ENCODE results near the gene NCBP2L.

NCBP2L gene

DNA sequence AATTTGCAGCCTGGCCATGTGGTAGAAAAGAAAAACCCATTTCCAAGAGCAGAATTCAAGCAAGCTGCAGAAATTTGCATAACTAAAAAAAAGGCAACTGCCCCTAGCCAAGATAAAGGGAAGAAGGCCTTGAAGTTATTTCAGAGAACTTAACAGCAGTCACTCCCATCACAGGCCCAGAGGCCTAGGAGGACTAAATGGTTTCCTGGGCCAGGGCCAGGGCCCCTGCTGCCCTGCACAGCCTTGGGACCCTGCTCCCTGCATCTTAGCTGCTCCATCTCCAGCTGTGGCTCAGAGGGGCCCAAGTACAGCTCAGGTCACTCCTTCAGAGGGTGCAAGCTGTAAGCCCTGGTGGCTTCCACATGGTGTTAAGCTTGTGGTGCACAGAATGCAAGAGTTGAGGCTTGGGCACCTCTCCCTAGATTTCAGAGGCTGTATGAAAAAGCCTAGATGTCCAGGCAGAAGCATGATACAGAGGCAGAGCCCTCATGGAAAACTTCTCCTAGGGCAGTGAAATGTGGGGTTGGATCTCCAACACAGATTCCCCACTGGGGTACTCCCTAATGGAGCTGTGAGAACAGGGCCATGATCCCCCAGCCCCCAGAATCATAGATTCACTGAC, 41.5 kb downstream of the NCBP2L start:
- no peak for DNase-seq

DNA sequence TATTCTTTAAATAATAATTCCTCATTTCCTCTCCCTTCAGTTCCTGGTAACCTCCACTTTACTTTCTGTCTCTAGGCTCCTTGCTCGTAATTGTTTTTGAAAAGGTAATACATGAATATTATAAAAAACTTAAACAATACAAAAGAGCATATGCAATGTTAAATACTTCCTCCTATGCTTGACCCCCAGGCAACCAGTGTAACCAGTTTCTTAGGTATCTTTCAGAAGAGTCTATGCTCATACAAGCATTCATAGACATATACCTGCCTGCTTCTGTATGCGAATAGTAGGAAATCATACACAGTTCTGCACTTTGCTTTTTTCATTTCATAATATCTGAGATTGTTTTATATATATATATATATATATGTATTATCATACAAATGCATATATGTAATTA, 45.5 kb downstream of the NCBP2L start:
- DNase-seq: no peak

DNA sequence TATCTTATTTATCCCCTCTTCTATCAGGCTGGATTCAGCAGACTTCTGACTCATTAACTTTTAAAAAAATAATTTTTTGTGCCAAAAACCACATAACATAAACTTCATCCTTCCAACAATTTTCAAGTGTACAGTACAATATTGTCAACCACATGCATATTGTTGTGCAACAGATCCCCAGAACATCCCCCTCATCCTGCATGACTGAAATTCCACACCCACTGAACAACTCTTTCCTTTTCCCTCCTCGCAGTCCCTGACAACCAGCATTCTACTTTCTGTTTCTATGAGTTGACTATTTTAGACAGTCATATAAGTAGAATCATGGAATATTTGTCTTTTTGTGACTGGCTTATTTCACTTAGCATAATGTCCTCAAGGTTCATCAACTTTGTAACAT, 45.9 kb downstream of the NCBP2L start:
- DNase-seq: no peak

DNA sequence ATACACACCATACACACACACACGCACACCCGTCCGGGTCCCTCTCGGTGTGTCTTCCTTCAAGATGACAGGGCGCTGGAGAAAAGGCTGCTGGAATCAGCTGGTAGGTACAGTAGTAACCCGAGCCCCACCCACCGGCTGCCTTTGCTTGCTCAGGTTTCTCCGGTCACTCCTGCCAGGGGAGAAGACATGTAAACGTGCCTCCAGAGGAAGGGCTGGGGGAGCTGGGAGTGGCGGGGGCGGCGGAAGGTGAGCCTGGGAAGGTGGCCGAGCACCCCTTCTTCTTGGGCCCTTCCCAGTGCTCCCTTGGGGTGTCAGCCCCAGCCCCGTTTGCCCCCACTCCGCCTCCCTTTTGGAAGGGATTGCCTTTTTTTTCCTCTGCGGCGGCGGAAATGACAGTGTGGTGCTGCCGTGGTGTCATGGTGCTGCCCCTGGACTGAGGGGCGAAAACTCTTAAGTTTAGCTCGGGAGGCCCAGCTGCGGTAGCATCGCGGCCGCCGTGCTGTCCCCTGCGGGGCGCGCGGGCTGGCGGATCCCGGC, 48.2 kb downstream of the NCBP2L start, which contains the start of gene MID2:
Gene MID2 (plus strand): TSS at position 169 of the 540 bp plus-strand sequence. CDS start 561 bp downstream, outside the sequence.
- peak; percentile 31 to 39 for DNase-seq

DNA sequence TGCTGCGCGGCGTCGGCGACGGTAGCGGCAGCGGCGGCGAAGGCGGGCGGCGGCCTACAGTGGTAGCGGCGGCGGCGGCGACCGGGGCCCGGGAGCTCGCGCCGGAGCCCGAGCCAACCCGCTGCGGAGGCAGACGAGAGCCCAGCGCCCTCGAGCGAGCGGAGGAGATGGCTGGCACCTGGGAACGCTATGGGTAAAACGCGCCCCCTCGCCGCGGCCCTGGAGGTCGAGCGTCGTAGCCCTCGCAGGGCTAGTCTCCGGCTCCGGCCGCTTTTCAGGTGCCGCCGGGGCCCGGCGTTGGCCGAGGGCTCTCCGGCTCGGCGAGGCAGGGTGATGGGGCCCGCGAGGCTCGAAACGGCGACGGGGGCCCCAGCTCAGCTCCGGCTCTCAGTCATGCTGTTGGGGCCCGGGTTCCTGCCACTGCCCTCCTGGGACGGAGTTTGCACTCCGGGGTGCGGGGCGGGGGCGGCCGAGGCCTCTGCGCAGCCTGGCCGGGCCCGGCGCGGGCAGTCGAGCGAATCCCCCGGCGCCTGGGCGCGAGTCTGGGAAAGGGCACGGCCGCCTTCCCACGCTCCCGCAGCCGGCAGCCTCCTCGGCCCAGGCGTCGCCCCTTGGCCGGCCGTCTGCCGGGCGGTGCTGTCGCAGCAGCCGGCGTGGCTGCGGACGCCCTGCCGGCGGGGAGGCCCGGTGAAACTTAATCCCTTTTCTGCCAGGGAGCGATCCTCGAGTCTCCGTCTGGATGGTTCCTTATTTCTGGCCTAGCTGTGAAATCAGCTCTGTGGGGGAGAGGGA, 48.9 kb downstream of the NCBP2L start:
- peak; percentile 22 to 25 for DNase-seq

DNA sequence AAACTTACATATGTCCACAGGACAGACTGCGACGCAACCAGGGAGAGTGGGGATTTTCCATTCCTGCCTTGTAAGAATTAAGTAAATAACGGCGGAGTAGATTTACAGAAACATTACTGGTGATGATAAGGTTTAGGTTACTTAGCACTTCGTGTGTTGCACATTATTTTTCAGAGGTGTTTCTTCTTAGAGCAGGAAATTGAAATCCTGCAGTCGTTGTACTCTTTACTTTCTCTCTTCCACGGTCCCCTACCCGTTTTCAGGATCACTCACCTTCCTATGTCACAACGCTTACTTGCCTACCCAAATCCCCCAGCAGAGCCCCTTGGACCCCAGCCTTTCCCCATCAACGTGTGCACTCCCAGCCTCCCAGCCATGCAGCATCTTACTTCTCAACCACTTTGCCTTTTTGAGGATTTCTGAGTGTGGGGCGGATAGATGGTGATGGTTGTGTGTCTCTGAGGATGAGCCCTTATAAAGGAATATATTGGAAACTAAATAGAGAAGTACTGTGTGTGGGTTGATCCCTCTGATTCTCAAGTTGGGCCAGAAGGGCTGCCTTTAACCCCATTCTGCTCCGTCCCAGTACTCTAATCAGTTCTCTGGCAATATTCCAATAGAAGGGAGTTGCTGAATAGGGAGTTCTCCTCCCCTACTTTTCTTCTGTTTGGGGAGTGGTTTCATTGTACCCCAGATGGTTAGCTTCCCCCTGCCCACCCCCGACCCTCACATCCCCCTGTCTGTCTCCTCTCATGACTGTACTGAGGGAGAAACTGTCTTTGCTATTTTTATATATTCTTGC, 49.7 kb downstream of the NCBP2L start:
- DNase-seq: no peak

DNA sequence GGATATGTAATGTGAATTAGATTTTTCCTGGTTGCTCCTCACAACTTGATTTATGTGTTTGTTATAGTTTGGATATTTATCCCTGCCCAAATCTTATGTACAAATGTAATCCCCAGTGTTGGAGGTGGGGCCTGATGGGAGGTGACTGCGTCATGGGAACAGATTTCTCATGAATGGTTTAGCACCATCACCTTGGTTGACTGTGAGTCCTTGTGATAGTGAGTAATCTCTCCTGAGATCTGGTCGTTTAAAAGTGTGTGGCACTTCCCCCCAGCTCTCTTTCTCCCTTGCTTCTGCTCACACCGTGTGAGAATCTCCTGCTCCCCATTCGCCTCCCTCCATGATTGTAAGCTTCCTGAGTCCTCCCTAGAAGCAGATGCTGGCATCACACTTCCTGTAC, 50.3 kb downstream of the NCBP2L start:
- no peak for DNase-seq

DNA sequence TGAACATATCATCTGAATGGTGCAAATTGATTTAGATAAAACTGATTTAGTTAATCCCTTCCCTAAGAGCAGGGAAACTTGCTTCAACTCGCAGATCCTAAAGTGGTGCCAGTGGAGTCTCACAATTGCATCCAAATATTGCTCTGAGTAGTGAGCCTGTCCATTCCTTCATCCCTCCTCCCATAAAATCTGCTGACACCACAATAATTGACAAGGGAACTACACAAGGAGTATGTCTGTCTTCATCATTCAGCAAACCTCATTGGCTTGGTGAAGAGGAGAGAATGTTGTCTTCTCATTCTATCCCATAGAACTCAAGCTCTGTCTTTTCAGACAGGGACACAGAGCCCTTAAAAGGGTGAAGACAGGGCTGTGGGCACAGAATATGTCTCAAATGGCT, 52.3 kb downstream of the NCBP2L start:
- no peak for DNase-seq

DNA sequence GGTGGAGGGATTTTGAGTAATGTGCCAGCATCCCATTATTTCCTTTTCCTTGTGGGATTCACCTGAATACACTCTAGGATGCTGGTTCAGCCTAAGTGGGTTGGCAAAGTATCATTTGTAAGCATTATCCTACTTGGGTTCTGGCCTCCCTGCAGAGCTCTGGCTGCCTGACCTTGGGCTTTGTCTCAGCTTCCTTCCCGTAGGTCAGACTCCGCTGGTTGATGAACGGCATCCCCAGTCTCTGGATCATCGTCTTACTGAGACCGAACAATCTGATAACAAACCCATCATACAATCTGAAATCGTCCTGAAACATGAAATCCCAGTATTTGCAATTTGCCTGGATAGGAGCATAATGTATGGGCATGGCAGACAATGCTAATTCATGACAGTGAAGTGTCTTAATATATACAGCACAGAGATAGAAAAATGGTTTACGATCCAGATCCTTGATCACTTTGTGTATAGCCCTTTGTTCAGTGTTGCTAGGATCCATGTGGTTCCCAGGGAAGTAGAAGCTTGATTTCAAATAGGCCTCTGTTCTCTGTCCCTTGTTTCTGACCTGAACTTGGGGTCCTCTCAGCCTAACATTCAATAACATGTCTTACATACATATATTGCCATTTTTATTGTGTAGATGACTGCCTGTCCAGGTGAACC, 53.7 kb downstream of the NCBP2L start:
- DNase-seq: no peak

DNA sequence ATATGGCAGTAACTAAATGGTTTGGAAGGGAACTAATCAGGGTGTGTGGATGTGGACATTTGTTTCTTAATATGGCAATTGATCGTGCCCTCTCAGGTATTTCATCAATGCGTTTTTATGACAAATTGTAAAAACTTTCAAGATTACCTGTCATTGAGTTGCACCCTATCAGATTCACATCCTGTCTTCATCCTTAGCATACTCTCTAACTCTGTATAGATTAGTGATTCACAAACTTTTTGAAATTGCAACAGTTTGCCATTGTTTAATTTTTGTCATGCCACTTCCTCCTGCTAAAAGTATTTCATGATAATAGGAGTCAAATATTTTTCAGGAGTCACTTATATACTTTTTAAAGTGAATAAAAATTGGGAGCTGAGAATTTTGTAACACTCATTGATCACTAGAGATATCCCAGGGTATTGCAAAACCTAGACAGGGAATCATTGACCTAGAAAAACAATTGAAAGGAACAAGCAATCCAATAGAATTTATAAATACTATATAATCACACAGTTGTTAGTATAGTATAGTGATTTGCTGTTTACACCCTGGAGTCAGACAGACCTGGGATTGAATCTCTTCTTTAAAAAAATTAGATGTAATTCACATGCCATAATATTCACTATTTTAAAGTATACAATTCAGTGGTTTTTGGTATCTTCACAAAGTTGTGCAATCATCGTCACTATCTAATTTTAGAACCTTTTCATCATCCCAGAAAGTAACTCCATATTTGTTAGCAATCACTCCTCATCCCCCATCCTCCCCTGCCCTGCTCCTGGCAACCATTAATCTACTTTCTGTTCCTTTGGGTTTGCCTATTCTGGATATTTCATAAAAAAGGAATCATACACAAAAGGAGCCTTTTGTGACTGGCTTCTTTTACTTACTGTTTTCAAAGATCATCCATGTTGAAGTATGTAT, 57.0 kb downstream of the NCBP2L start:
- no peak for DNase-seq

DNA sequence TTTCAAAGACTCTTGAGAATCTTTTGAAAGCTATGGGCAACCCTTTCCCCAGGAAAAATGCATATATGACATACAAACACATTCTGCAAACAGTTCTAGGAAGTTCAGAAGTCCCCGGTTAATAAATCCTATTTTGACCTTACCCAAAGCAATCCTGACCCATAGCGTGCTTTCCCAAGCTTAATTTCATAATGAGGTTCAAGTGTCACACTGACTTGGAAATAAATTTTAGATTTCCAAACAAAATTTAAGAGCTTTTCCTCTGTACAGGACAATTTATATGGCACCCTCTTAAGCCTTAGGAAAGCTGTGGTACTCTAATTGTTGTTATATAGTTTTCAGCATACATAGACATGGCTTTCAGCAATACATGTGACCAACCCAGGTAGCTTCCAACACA, 59.4 kb downstream of the NCBP2L start:
- no peak for DNase-seq

DNA sequence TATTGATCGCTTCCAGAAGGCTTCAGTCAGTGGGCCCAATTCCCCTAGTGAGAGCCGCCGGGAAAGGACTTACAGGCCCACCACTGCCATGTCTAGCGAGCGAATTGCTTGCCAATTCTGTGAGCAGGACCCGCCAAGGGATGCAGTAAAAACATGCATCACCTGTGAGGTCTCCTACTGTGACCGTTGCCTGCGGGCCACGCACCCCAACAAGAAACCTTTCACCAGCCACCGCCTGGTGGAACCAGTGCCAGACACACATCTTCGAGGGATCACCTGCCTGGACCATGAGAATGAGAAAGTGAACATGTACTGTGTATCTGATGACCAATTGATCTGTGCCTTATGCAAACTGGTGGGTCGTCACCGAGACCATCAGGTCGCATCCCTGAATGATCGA, 63.4 kb downstream of the NCBP2L start:
- DNase-seq: no peak

DNA sequence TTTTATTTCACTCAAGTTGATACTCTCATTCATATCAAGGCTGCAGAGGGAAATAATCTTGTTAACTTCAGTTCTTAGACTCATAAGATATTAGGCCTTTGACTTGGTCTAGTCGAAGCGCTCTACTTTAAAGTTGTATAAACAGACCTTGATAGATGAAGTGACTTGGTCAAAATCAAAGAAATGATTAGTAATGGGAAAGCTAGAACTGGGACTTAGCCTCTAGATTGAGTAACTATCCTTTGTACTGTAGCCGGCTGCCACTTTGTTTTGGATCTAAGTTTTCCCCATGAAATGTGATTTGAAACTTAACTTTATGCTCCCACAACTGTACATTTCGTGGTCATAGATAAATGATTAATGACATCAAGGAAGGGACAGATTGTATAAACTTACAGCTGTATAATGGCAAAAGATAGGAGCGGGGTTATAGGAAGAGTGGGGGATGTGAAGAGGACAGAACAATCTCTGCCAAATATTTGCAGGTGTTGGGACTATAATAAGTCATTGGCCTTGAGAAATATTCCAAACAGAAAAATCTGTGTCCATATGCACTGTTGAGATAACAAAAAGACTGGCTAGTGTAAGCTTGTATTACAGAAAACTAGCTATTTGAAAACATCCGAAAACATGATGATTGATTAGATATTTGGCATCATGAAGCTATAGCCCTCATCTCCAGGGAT, 65.3 kb downstream of the NCBP2L start:
- DNase-seq: no peak

All from stimulated activated CD4-positive, alpha-beta T cell treated with anti-CD3 and anti-CD28 coated beads, Interleukin-4, amount 100 ng/mL, for 4 hours (primary cell).